CD4-positive, alpha-beta T cell treated with Interleukin-2 at 100 ng/mL for 4 hours (primary cell): ENCODE measurements around the gene FOXC1.

Experiments used
- DNase-seq: peaks from one replicate; pipeline ENCODE4 v3.0.0-alpha.2; 2020; ENCODE audit warnings: low spot score

Gene FOXC1

DNA sequence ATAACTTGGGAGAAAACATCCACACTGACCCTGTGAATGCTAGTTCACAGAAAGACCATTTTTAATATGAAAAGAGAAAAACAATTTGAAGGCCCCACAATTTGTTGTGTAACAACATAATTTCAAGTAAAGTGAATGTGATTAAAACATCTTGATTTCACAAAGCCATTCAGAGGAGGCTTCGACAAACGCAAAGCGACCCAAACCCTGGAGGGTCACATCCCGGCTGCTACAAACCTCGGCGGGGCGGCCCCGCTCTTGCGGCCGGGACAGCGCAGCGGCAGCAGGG is 14.0 kb downstream of the FOXC1 start:
- no peak for DNase-seq

DNA sequence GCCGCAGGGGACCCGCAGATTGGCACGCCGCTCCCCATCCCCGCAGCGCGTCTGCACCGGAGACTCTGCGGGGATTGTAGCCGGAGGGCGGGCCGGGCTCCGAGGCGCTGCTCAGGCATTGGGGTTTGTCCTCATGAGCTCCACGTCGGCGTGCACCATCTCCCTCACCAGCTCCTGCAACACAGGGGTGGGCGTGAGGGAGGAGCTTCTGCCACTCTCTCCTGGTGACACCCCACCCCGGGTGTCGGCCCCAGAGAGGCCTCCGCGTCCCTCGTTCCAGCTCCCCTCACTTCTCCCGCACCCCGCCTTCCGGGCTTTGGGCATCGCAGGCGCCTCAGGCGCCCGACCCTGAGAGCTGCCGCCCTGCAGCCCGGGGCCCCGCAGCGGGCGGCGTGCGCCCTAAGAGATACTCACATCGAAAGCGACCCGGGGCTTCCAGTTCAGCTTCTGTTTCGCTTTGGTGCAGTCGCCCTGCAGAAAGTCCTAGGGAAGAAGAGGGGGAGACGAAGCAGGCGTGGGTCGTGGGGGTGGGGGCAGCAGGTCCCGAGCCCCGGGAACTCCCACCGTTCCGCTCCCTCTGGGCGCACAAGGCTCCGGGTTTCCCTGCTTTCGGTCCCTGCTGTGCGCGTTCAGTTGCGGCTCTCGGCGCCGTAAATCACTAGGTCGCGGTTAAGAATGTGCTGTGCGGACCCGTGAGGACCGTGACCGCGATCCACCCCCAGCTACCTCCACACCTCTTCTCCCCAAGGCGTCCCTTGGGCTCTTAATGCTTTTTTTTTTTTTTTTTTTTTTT is 14.5 kb downstream of the FOXC1 start:
- DNase-seq, result no peak

- no peak for DNase-seq
These were observed 15.4 kb downstream of the FOXC1 start for GRCh38 chr6:1624851-1625781.

DNA sequence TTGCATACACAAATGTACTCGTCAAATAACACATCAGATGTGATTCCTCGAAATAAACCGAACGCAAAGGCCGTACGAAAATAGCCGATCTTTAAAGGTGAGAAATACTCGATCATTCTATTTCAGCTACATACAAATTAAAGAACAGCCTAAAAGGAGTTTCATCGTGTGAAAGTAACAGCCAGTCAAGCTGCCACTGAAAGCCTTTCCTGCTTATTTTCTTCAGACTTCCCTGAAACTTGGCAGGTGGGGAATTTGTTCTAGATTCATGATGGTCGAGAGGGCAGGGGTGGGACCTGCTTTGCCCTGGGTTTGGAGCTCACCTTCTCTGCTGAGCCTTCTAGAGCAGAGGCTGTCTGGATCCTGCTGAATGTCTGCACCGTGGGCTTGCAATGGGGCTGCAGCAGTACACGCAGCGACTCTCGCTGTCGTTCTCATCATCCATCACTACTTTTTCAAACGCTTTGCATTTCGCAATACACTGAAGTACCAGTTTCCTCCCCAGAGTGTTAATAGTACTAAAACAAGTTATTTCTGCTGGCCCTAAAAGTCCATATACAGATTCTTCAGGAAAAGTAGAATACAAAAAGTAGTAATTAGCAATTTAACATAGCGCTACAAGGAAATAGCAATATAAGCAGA is 16.2 kb downstream of the FOXC1 start:
- DNase-seq, result no peak

GRCh38 chr6:1626481-1626880 is 16.8 kb downstream of the FOXC1 start:
- DNase-seq, result no peak

DNA sequence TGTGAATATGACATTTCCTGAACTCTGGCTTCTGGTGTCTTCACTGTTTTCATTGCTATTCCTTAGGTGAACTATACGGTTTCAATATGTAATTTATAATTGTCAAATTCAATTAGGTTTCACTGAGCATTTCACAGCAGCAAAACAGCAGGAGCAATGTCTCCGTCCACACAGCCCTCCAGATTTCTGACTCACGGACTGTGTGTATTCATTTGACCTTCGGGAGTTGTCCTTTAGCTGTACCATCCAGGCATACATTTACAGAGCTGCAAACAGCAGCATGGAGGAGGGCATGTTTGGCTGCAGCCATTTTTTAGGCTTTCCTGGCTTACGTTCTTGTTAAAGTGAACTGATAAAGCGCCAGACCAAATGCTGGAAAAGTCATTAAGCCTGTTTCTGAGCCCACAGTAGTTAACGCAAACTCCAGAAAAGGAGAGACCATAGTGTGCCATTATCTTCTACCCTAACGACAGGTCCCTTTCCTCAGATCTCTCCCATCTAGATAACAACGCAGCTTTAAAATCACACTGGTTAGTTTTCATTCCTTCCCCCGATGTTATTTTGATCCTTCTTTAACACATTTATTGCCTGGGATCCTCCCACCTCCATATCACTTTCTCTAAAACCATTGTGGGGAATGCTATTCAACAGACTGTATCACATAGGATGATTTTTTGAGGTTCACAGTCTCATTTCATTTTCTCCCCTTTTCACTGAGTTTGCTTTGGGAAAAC is 18.3 kb downstream of the FOXC1 start:
- no peak for DNase-seq

GRCh38 chr6:1629316-1629715 is 19.6 kb downstream of the FOXC1 start:
- DNase-seq, result no peak

DNA sequence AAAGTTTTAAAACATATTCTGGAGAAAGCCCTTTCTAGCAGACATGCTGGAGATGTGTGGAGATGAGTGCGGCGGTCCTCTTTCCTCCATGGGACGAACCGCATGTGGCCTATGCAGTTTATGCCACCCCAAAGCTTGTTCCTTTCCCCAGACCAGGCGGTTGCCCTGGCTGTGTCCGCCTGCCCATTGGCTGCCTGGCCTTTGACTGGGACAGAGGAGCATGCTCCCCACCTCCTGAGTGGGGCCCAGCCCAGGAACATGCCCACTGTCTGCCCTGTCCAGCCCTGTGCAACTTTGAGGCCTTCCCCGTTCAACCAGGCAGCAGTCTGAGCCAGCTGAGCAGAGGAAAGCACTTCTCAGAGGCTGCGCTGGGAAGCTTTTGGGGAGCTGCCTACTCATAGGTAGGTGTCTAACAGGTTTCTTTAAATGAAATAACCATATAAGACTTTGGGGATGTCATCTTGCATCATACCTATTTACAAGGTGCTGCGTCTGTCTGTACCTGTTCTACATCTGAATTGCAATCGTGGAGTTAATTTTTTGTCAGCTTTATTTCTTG is 20.6 kb downstream of the FOXC1 start:
- DNase-seq, result no peak

DNA sequence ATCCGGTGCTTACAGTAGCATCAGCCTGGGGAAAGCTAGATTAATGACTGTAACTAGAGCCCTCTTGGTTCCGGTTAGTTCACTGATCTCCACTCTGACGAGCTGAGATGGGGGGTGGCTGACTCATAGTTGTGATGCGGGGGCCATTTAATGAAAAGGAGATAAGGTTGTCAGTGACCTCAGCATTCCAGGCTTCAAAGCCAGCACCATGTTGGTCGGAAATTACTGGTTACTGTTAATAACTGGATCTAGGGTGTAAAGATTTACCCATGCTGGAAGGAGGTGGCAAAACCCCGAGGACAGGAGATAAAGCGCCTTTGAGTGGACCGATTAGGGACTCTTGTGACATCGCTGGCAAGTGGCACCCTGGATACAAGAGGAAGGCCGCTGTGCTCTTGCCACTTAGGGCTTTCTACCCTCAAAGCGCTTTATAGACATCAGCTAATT is 21.1 kb downstream of the FOXC1 start:
- DNase-seq, result no peak

- no peak for DNase-seq
These were observed 21.5 kb downstream of the FOXC1 start for GRCh38 chr6:1631251-1631650.

DNA sequence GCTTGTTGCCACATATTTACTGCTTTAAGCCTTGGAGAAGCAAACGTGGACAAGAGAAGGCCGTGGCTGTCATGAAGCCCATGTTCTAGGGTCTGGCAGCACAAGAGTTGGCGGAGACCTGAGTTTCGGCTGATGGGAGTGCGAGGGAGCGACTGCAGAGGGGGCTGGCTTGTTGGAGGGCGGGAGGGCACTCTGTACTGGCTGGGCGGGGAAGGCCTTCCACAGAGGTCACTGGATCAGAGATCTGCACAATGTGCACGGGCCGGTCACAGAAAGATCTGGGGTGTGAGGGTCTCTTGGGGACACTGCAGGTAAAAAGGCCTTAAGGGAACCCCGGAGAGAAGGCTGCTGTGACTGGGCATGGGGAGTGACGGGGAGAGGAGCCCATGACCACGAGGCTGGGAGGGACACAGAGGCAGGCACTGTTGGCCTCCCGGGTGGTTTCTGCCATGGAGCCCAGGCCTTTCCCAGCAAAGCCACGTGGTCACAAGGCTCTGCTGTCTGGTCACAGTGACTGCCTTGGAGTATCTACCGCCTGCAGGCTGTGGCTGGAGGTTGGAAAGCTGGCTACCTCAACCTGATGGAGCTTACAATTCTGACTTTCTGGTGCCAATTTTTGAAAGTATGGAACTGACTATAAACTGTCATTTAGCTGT is 23.8 kb downstream of the FOXC1 start:
- DNase-seq, result no peak

- DNase-seq, result no peak
These were observed 24.4 kb downstream of the FOXC1 start for GRCh38 chr6:1634081-1634480.

GRCh38 chr6:1635305-1636010 is 25.7 kb downstream of the FOXC1 start:
- no peak for DNase-seq

DNA sequence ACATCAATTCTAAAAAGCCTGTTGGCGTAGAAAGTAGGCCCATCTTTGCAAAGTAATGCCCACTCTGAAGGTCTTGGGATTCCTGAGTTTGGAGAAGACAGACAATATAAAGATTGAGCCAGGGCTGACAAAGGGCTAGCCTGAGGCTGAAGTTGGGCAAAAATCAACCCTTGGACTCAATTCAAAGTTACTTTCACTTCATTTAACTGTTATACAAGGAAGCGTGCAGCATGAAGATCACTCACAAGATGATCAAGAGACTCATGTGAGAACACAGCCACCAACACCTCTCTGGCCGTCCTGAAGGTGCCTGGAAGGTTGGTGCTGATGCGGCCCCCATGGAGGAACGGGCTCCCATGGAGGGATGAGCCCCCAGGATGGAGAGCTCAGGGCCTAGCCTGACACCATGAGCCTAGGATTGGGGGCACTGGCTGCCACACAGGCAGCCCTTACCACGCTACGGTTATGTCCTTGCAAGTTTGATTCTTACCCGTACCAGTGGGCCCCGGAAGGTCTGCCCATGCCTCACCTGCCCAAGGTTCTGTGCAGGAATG is 26.6 kb downstream of the FOXC1 start:
- no peak for DNase-seq

GRCh38 chr6:1636971-1637871 is 27.5 kb downstream of the FOXC1 start:
- no peak for DNase-seq

DNA sequence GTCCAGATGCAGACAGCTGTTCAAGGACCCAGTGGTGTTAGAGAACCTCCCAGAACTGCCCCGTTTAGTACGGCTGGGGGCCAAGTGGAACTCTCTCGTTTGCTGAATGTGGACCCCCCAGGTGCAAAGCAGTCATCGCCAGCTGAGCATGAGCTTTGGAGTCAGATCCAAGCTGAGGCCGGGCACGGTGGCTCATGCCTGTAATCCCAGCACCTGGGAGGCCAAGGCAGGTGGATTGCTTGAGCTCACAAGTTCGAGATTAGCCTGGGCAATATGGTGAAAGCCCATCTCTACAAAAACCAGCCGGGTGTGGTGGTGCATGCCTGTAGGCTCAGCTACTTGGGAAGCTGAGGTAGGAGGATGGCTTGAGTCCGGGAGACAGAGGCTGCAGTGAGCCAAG is 29.7 kb downstream of the FOXC1 start:
- no peak for DNase-seq

GRCh38 chr6:1640476-1640875 is 30.8 kb downstream of the FOXC1 start:
- no peak for DNase-seq

GRCh38 chr6:1641343-1641885 is 31.7 kb downstream of the FOXC1 start:
- DNase-seq, result no peak

GRCh38 chr6:1643111-1643510 is 33.4 kb downstream of the FOXC1 start:
- no peak for DNase-seq
